ENCODE data around the gene GRAMD2B.
"Not testable (repeated sequence)": the region's sequence is repeated elsewhere in the genome, so short reads cannot be mapped to it uniquely, and the experiment has no call there.

Gene GRAMD2B

GRCh38 chr5:126395605-126396004, 27.6 kb upstream of the GRAMD2B start:
- H3K36me3 Mint-ChIP-seq (ENCODE audit: low read depth): no peaks in the 10 kb centered on the region
- peaks cover 16% of the 10 kb centered on the region for H3K9me3 Mint-ChIP-seq
- no peaks in the 10 kb centered on the region for H3K27me3 Mint-ChIP-seq
- H3K4me3 Mint-ChIP-seq: no peak overlapping the region
- no peaks in the 10 kb centered on the region for H3K4me1 Mint-ChIP-seq (ENCODE audit: low read depth)
- H3K27ac Mint-ChIP-seq: no peak overlapping the region

GRCh38 chr5:126396721-126397120, 26.5 kb upstream of the GRAMD2B start:
- not testable (repeated sequence) for H3K36me3 Mint-ChIP-seq (ENCODE audit: low read depth); H3K27me3 Mint-ChIP-seq; H3K27ac Mint-ChIP-seq; H3K4me1 Mint-ChIP-seq (ENCODE audit: low read depth); H3K4me3 Mint-ChIP-seq
- H3K9me3 Mint-ChIP-seq: peaks cover 22% of the 10 kb centered on the region

DNA sequence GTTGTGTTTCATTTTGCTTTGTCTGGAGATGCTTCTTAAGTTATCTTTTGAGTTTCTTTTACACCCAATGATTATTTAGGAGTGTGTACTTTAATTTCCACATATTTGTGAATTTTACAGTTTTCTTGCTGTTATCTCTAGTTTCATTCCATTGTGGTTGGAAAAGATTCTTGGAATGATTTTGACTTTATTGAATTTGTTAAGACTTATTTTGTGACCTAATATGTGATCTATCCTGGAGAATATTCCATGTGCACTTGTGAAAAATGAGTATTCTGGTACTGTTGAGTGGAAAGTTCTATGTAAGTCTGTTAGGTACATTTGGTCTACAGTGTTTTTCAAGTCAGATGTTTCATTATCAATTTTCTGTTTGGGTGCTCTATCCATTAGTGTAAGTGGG, 24.4 kb upstream of the GRAMD2B start:
- Mint-ChIP-seq H3K4me3 (no peak overlapping the region), H3K36me3 (ENCODE audit: low read depth) (no peaks in the 10 kb centered on the region), H3K27me3 (no peaks in the 10 kb centered on the region), H3K4me1 (ENCODE audit: low read depth) (no peaks in the 10 kb centered on the region), H3K27ac (no peak overlapping the region), H3K9me3 (peaks cover 22% of the 10 kb centered on the region)

DNA sequence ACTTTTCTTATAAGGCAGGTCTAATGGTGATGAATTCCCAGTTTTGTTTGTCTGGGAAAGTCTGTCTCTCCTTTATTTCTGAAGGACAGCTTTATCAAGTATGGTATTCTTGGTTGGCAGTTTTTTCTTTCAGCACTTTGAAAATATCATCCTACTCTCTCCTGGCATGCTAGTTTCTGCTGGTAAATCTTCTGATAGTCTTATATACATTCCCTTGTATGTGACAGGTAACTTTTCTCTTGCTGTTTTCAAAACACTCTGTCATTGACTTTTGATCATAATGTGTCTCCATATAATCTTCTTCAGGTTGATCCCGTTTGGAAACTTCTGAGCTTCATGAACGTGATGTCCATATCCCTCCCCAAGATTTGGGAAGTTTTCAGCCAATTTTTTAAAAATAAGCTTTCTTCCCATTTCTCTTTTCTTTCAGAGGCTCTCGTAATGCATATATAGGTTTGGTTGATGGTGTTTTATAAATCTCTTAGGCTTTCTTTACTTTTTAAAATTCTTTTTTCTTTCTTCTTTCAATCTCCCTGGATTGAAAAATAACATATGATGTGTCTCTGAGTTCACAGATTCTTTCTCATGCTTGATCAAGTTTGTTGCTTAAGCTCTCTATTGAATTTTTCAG, 22.5 kb upstream of the GRAMD2B start:
- H3K27ac Mint-ChIP-seq: no peak overlapping the region
- no peaks in the 10 kb centered on the region for H3K4me1 Mint-ChIP-seq (ENCODE audit: low read depth)
- no peaks in the 10 kb centered on the region for H3K36me3 Mint-ChIP-seq (ENCODE audit: low read depth)
- H3K4me3 Mint-ChIP-seq: no peak overlapping the region
- H3K27me3 Mint-ChIP-seq: peaks cover 4% of the 10 kb centered on the region
- peaks cover 28% of the 10 kb centered on the region for H3K9me3 Mint-ChIP-seq

DNA sequence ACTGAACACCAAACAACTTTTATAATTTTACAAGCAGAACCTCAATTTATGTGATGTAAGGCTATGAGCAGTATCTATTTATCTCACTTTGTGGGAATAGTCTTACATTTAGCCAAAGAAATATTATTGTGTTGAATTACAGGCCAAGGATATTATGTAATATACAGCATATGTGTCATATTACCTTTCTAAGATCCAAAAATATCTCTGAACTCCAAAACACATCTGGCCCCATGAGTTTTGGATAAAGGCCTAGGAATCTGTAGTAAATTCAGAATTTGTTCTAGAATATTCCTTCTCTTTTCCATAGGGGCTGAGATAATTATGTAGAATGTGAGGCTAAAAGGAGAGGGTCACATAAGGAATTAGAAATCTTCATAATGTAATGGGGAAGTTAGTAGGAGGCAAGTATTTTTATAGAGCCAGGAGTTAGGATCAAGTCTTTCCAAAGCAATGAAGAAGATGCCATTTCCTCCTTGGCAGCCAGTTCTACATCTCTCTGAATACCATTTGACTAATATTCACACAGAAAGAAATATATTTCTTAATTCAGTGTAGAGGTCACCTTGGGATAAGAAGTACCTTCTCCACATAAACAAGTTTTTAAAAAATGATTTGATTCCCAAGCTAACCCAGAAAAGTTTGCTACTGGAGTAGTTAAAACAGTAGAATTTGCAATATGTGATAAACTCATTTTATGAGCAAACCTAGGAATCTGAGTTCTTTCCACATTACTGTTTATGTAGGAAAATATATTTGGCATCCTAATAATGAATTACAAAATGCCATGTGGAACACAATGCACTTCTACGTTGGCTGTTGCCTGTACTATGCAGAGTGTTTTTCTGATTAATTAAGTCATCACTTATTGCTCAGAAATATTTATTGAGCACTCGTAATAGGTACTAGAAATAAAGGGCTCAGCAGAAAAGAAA, 20.3 kb upstream of the GRAMD2B start:
- Mint-ChIP-seq H3K9me3 (peaks cover 28% of the 10 kb centered on the region), H3K4me3 (no peak overlapping the region), H3K27ac (no peak overlapping the region), H3K27me3 (peaks cover 4% of the 10 kb centered on the region), H3K4me1 (ENCODE audit: low read depth) (no peaks in the 10 kb centered on the region), H3K36me3 (ENCODE audit: low read depth) (no peaks in the 10 kb centered on the region)

DNA sequence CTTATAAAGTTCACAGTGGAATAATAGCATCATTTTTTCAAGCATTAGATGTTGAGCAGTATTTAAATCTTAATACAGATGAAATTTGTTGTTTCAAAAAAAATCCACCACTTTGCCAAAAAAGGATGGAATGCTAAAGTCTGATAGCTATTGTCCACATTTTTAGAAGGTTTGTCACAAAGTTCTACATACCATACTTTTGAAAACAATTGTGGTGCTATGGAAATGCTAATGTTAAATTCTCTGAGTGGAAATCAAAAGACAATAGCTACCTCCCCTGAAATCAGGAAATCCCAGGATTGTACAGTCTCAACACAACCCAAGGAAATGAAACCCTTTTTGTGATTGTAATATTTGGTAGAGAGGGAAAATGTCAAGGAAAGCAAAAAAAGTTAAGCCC, 19.3 kb upstream of the GRAMD2B start:
- no peaks in the 10 kb centered on the region for H3K4me1 Mint-ChIP-seq (ENCODE audit: low read depth)
- H3K4me3 Mint-ChIP-seq: no peak overlapping the region
- no peak overlapping the region for H3K27ac Mint-ChIP-seq
- H3K9me3 Mint-ChIP-seq: peaks cover 26% of the 10 kb centered on the region
- peaks cover 4% of the 10 kb centered on the region for H3K27me3 Mint-ChIP-seq
- H3K36me3 Mint-ChIP-seq (ENCODE audit: low read depth): no peaks in the 10 kb centered on the region

DNA sequence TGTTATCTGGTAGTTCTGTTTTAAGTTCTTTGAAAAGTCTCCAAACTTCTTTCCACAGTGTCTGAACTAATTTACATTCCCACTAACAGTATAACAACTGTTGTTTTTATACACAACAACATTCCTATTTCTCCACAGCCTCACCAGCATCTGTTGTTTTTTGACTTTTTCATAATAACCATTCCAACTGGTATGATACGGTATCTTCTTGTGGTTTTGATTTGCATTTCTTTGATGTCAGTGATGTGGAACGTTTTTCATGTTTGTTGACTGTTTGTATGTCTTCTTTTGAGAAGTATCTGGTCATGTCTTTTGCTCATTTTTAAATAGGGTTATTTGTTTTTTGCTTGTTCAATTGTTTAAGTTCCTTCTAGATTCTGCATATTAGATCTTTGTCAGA, 12.6 kb upstream of the GRAMD2B start:
- Mint-ChIP-seq H3K27ac (no peak overlapping the region), H3K4me3 (no peak overlapping the region), H3K4me1 (ENCODE audit: low read depth) (no peaks in the 10 kb centered on the region), H3K27me3 (peaks cover 14% of the 10 kb centered on the region), H3K36me3 (ENCODE audit: low read depth) (no peaks in the 10 kb centered on the region), H3K9me3 (peaks cover 11% of the 10 kb centered on the region)

GRCh38 chr5:126413856-126414255, 9.4 kb upstream of the GRAMD2B start:
- no peaks in the 10 kb centered on the region for H3K4me1 Mint-ChIP-seq (ENCODE audit: low read depth)
- H3K36me3 Mint-ChIP-seq (ENCODE audit: low read depth): no peaks in the 10 kb centered on the region
- no peak overlapping the region for H3K4me3 Mint-ChIP-seq
- peaks cover 11% of the 10 kb centered on the region for H3K9me3 Mint-ChIP-seq
- H3K27ac Mint-ChIP-seq: no peak overlapping the region
- H3K27me3 Mint-ChIP-seq: peaks cover 14% of the 10 kb centered on the region

GRCh38 chr5:126414874-126415502, 8.2 kb upstream of the GRAMD2B start:
- H3K36me3 Mint-ChIP-seq (ENCODE audit: low read depth): no peaks in the 10 kb centered on the region
- H3K4me3 Mint-ChIP-seq: no peak overlapping the region
- H3K27me3 Mint-ChIP-seq: peaks cover 14% of the 10 kb centered on the region
- H3K27ac Mint-ChIP-seq: no peak overlapping the region
- H3K9me3 Mint-ChIP-seq: peaks cover 11% of the 10 kb centered on the region
- H3K4me1 Mint-ChIP-seq (ENCODE audit: low read depth): no peaks in the 10 kb centered on the region

DNA sequence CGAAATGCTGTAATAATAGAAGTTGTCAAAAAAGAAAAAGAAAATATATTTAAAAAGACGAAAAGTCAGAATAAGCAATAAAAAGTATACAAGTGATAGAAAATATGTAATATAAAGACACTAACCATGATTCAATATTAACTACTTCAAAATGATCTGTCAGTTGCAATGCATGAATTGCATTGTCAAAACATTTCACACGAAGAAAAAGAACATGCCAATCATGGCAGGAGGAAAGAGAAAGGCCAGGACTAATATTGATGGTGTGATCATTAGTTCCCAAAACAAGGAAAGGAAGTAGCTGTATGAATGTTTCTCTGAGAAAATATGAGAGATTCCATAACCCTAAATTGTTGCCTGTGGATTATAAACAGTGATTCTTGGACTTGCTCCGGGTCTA, 7.4 kb upstream of the GRAMD2B start:
- Mint-ChIP-seq H3K4me1 (ENCODE audit: low read depth) (no peaks in the 10 kb centered on the region), H3K27me3 (peaks cover 11% of the 10 kb centered on the region), H3K36me3 (ENCODE audit: low read depth) (no peaks in the 10 kb centered on the region)

GRCh38 chr5:126416266-126416925, 6.8 kb upstream of the GRAMD2B start:
- no peak overlapping the region for H3K4me3 Mint-ChIP-seq
- H3K9me3 Mint-ChIP-seq: peaks cover 4% of the 10 kb centered on the region
- no peaks in the 10 kb centered on the region for H3K36me3 Mint-ChIP-seq (ENCODE audit: low read depth)
- H3K27me3 Mint-ChIP-seq: peaks cover 5% of the 10 kb centered on the region
- no peaks in the 10 kb centered on the region for H3K4me1 Mint-ChIP-seq (ENCODE audit: low read depth)
- no peak overlapping the region for H3K27ac Mint-ChIP-seq

More for the DNA sequence above, 7.4 kb upstream of the GRAMD2B start:
- Mint-ChIP-seq H3K9me3 (peaks cover 9% of the 10 kb centered on the region), H3K27ac (no peak overlapping the region), H3K4me3 (no peak overlapping the region)

DNA sequence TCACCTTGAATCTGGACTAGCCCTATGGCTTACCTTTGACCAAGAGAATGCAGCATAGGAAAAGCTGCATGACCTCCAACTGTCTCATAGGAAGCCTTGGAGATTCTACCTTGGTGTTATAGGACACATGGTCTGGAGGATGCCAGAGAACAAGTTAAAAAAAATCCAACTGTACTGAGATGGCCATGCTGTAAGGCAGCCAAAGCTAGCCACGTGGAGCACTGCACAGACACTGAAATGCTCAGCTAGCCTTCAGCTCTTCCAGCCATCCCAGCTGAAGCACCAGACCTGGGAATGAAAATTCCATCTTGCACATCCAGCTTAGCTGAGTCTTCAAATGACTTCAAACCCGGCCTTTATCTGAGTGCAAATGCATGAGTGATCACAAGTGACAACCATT, 6.0 kb upstream of the GRAMD2B start:
- H3K27ac Mint-ChIP-seq: no peak overlapping the region
- H3K36me3 Mint-ChIP-seq (ENCODE audit: low read depth): no peaks in the 10 kb centered on the region
- peaks cover under 1% of the 10 kb centered on the region for H3K27me3 Mint-ChIP-seq
- H3K4me3 Mint-ChIP-seq: no peak overlapping the region
- H3K4me1 Mint-ChIP-seq (ENCODE audit: low read depth): no peaks in the 10 kb centered on the region
- no peaks in the 10 kb centered on the region for H3K9me3 Mint-ChIP-seq

DNA sequence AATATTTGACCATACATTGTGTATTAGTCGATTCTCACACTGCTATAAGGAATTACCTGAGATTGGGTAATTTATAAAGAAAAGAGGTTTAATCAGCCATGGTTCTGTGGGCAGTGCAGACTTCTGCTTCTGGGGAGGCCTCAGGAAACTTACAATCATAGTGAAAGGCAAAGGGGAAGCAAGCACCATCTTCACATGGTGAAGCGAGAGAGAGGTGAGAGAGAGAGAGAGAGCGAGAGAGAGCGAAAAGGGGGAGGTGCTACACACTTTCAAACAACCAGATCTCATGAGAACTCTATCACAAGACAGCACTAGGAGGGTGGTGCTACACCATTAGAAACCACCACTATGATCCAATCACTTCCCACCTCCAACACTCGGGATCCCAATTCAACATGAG, 4.1 kb upstream of the GRAMD2B start:
- Mint-ChIP-seq H3K27ac (no peak overlapping the region), H3K4me1 (ENCODE audit: low read depth) (peaks cover 15% of the 10 kb centered on the region), H3K27me3 (no peaks in the 10 kb centered on the region), H3K4me3 (no peak overlapping the region), H3K36me3 (ENCODE audit: low read depth) (no peaks in the 10 kb centered on the region), H3K9me3 (no peaks in the 10 kb centered on the region)

DNA sequence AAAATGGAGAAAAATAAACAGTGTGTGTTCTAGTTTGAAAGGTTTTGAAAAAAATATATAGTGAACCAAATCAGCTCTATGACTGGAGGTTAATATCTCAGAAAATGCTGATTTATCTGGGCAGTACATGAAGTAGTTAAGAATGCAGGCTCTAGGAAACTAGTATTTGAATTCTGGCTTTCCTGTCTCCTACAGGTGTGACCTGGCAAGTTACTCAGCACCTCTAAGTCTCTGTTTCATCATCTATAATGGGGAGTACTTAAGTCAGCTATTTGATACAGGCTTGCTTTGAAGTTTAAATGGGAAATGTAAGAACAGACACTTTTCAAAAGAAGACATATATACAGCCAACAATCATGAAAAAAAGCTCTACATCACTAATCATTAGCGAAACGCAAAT, 5.2 kb downstream of the GRAMD2B start:
- Mint-ChIP-seq H3K27ac (no peak overlapping the region), H3K36me3 (ENCODE audit: low read depth) (peaks cover 12% of the 10 kb centered on the region), H3K9me3 (no peaks in the 10 kb centered on the region), H3K4me3 (no peak overlapping the region), H3K27me3 (no peaks in the 10 kb centered on the region), H3K4me1 (ENCODE audit: low read depth) (peaks cover 22% of the 10 kb centered on the region)

DNA sequence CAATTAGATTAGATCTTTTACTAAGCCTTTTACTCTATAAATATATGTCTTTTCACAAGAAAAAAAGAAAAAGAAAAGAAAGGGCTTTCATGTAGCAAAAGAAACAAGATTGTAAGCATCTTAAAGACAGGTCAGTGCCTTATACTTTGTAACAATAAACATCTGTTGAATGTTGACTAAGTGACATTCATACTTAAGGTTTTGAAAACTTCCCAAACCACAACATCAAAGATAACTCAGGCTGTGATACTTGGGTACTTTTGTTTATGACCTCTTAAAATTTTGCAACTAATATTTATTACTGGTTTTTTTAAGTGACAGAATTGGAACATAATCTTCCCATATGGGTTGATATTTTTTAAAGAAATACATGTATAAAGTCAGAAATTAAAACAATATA, 7.4 kb downstream of the GRAMD2B start:
- Mint-ChIP-seq H3K4me1 (ENCODE audit: low read depth) (peaks cover 4% of the 10 kb centered on the region), H3K4me3 (no peak overlapping the region), H3K9me3 (no peaks in the 10 kb centered on the region), H3K27ac (no peak overlapping the region), H3K36me3 (ENCODE audit: low read depth) (peaks cover 12% of the 10 kb centered on the region), H3K27me3 (no peaks in the 10 kb centered on the region)
